Gastroesophageal sphincter (tissue), 3 donors: ENCODE measurements around the gene CYTIP.

Source experiments
- EP300 ChIP-seq: sonication (generic); formaldehyde crosslinking; IDR thresholded peaks from one replicate; pipeline ENCODE4 v1.6.1; 2017; ENCODE audit warnings: antibody characterized with exemption, mild to moderate bottlenecking
- POLR2A ChIP-seq, 2 donors: fragments of 450-650 bp; IDR thresholded peaks; one replicate each; pipeline ENCODE4 v1.6.1; 2017; ENCODE audit warnings: antibody characterized with exemption in 2 of 2, mild to moderate bottlenecking in 2 of 2, moderate library complexity in 1 of 2
- POLR2AphosphoS5 ChIP-seq: sonication (generic); formaldehyde crosslinking; IDR thresholded peaks from one replicate; pipeline ENCODE4 v1.6.1; 2017; ENCODE audit warnings: antibody characterized with exemption
- TF ChIP-seq, protein P1 (sequence below), 4 experiments: fragments of 200-600 bp in 2 of 4; fragments of 450-650 bp in 2 of 4; sonication (generic) in 1 of 4; IDR thresholded peaks; one replicate each; pipeline ENCODE4 v1.5.1; 2017 to 2019; ENCODE audit warnings: antibody characterized with exemption in 4 of 4, mild to moderate bottlenecking in 2 of 4, moderate library complexity in 2 of 4

- TF ChIP-seq, protein P1, sequence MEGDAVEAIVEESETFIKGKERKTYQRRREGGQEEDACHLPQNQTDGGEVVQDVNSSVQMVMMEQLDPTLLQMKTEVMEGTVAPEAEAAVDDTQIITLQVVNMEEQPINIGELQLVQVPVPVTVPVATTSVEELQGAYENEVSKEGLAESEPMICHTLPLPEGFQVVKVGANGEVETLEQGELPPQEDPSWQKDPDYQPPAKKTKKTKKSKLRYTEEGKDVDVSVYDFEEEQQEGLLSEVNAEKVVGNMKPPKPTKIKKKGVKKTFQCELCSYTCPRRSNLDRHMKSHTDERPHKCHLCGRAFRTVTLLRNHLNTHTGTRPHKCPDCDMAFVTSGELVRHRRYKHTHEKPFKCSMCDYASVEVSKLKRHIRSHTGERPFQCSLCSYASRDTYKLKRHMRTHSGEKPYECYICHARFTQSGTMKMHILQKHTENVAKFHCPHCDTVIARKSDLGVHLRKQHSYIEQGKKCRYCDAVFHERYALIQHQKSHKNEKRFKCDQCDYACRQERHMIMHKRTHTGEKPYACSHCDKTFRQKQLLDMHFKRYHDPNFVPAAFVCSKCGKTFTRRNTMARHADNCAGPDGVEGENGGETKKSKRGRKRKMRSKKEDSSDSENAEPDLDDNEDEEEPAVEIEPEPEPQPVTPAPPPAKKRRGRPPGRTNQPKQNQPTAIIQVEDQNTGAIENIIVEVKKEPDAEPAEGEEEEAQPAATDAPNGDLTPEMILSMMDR (IDR thresholded peaks at IDR 0.05): no peak
- TF ChIP-seq EP300 (no peak), POLR2AphosphoS5 (no peak), POLR2A (IDR thresholded peaks at IDR 0.05) (no peak)
These were observed 22.5 kb downstream of the CYTIP start for GRCh38 chr2:157421331-157421944.
